HepG2 (cell line): ENCODE results near the gene TRIP4. TPM values are rescaled to one million over a fixed set of nuclear protein-coding genes. Genes with fewer than 3 reads are reported as not detected.

Experiments used
- ATAC-seq: fragments of 200-7000 bp; cut with Tn5 transposase; 3 replicates; pipeline ENCODE4 v1.9.1; 2020; ENCODE audit warnings: mild to moderate bottlenecking, moderate library complexity
- BruUV-seq: library from RNA; stranded (reverse); fragments of 400-500 nt; replicated peaks from 2 replicates; lab custom pipeline; 2021; lab: Mats Ljungman, UMichigan
- CTCF ChIA-PET: fragments of 300-600 bp; formaldehyde crosslinking; extraction: SDS; loops from one replicate; lab custom pipeline; 2021; ENCODE audit warnings: low total read pairs, inconsistent platforms, low intra/inter-chr PET ratio; lab: Yijun Ruan, JAX
- POLR2A ChIA-PET: fragments of 350-600 bp; sonication (Branson Sonifier 250); formaldehyde crosslinking; loops from one replicate; lab custom pipeline; 2020; ENCODE audit warnings: antibody characterized with exemption, inconsistent platforms; lab: Yijun Ruan, JAX
- DNase-seq: peaks from one replicate; pipeline ENCODE4 v3.0.0-alpha.2; 2015; ENCODE audit warnings: low spot score
- FAIRE-seq: peaks from 3 replicates; lab custom pipeline; 2011; peaks lifted over from hg19 to GRCh38; lab: Jason Lieb, UNC
- H2AFZ ChIP-seq: one replicate; pipeline ENCODE4 v1.6.1; 2011; ENCODE audit warnings: low read length, inconsistent platforms
- H3K27ac ChIP-seq: fragments of 300-600 bp; 3 replicates; pipeline ENCODE4 v1.8.0; 2011; ENCODE audit warnings: mixed run types, mild to moderate bottlenecking, mixed read lengths, low read length, inconsistent platforms; ENCODE audit not compliant: insufficient read depth; ENCODE audit errors: extremely low read length
- H3K27me3 ChIP-seq, 2 experiments: fragments of 200-600 bp in 1 of 2; 2 replicates in 1 of 2; 3 replicates in 1 of 2; pipeline versions ENCODE4 v1.6.0 to v1.8.0; 2011; ENCODE audit warnings: low read length in 2 of 2, mild to moderate bottlenecking in 2 of 2, moderate library complexity in 2 of 2, inconsistent platforms in 1 of 2; ENCODE audit not compliant: insufficient read depth in 2 of 2, control insufficient read depth in 1 of 2
- H3K36me3 ChIP-seq, 2 experiments: fragments of 200-600 bp in 1 of 2; replicated peaks in 1 of 2; 2 replicates in 1 of 2; 3 replicates in 1 of 2; pipeline versions ENCODE4 v1.5.1 to v1.8.0; 2011; ENCODE audit warnings: low read length in 2 of 2, inconsistent platforms in 1 of 2; ENCODE audit not compliant: insufficient read depth in 2 of 2, control insufficient read depth in 1 of 2
- H3K4me1 ChIP-seq: 2 replicates; pipeline ENCODE4 v1.5.1; 2012; ENCODE audit warnings: low read length, inconsistent platforms; ENCODE audit not compliant: insufficient read depth
- H3K4me2 ChIP-seq: 2 replicates; pipeline ENCODE4 v1.6.0; 2011; ENCODE audit warnings: low read depth, low read length, inconsistent platforms
- H3K4me3 ChIP-seq, 3 experiments: fragments of 200-600 bp in 1 of 3; sonication (generic), shearing (Covaris generic) in 1 of 3; replicated peaks in 1 of 3; 2 replicates each; pipeline ENCODE4 v1.5.1; 2011 to 2016; ENCODE audit warnings: low read length in 3 of 3, inconsistent platforms in 2 of 3, low read depth in 2 of 3, mild to moderate bottlenecking in 2 of 3, control low read depth in 1 of 3, mixed read lengths in 1 of 3; ENCODE audit not compliant: insufficient read depth in 1 of 3
- H3K79me2 ChIP-seq: one replicate; pipeline ENCODE4 v1.6.1; 2011; ENCODE audit warnings: low read length, inconsistent platforms; ENCODE audit not compliant: insufficient read depth
- H3K9ac ChIP-seq: 2 replicates; pipeline ENCODE4 v1.6.0; 2011; ENCODE audit warnings: mild to moderate bottlenecking, low read depth, low read length, inconsistent platforms; ENCODE audit not compliant: insufficient read depth
- H3K9me3 ChIP-seq: 2 replicates; pipeline ENCODE4 v1.5.1; 2012; ENCODE audit warnings: mild to moderate bottlenecking, low read length
- H4K20me1 ChIP-seq: 2 replicates; pipeline ENCODE4 v1.6.0; 2011; ENCODE audit warnings: inconsistent platforms, mild to moderate bottlenecking, low read length, moderate library complexity; ENCODE audit not compliant: insufficient read depth
- ARID5B ChIP-seq: IDR thresholded peaks from 2 replicates; pipeline ENCODE4 v1.4.0; 2020; ENCODE audit warnings: mild to moderate bottlenecking, missing genetic modification reagents
- CEBPB ChIP-seq: IDR thresholded peaks from 2 replicates; pipeline ENCODE4 v1.6.1; 2011; ENCODE audit warnings: low read depth, low read length, improper control_type of control experiment, borderline replicate concordance
- DNMT3B ChIP-seq: conservative IDR thresholded peaks from 2 replicates; pipeline ENCODE4 v1.6.1; 2016; ENCODE audit warnings: missing biosample characterization, control low read depth
- HDAC1 ChIP-seq: sonication (generic); formaldehyde crosslinking; IDR thresholded peaks from 2 replicates; pipeline ENCODE4 v1.5.1; 2020; ENCODE audit warnings: mild to moderate bottlenecking, missing genetic modification reagents
- HES4 ChIP-seq: sonication (generic); formaldehyde crosslinking; IDR thresholded peaks from 2 replicates; pipeline ENCODE4 v1.9.0; 2021; ENCODE audit warnings: mild to moderate bottlenecking, missing genetic modification reagents, borderline replicate concordance
- ISX ChIP-seq: sonication (generic); formaldehyde crosslinking; conservative IDR thresholded peaks from 2 replicates; pipeline ENCODE4 v1.5.0; 2020; ENCODE audit warnings: missing genetic modification reagents
- NR2F2 ChIP-seq: IDR thresholded peaks from 2 replicates; pipeline ENCODE4 v1.6.1; 2012; ENCODE audit warnings: low read depth, inconsistent platforms, borderline replicate concordance
- PHF8 ChIP-seq: sonication (generic); formaldehyde crosslinking; IDR thresholded peaks from 2 replicates; pipeline ENCODE4 v1.5.0; 2020; ENCODE audit warnings: missing genetic modification reagents
- SIX1 ChIP-seq: sonication (generic); formaldehyde crosslinking; IDR thresholded peaks from 2 replicates; pipeline ENCODE4 v1.4.0; 2020; ENCODE audit warnings: missing genetic modification reagents, borderline replicate concordance
- ZBTB21 ChIP-seq: sonication (generic); formaldehyde crosslinking; IDR thresholded peaks from 2 replicates; pipeline ENCODE4 v1.4.0; 2020; ENCODE audit warnings: missing genetic modification reagents
- ZNF747 ChIP-seq: sonication (generic); formaldehyde crosslinking; IDR thresholded peaks from 2 replicates; pipeline ENCODE4 v1.8.1; 2023; ENCODE audit warnings: missing genetic modification reagents, mild to moderate bottlenecking, borderline replicate concordance
- ZNF770 ChIP-seq: sonication (generic); formaldehyde crosslinking; IDR thresholded peaks from 2 replicates; pipeline ENCODE4 v1.5.0; 2020; ENCODE audit warnings: mild to moderate bottlenecking, missing genetic modification reagents
- ZNF800 ChIP-seq: sonication (generic); formaldehyde crosslinking; IDR thresholded peaks from 2 replicates; pipeline ENCODE4 v1.4.0; 2020; ENCODE audit warnings: missing genetic modification reagents
- ZNF83 ChIP-seq: sonication (generic); formaldehyde crosslinking; IDR thresholded peaks from 2 replicates; pipeline ENCODE4 v1.4.0; 2020; ENCODE audit warnings: missing genetic modification reagents, mild to moderate bottlenecking, borderline replicate concordance
- ZUFSP ChIP-seq: sonication (generic); formaldehyde crosslinking; IDR thresholded peaks from 2 replicates; pipeline ENCODE4 v1.9.0; 2021; ENCODE audit warnings: missing genetic modification reagents, mild to moderate bottlenecking, borderline replicate concordance
- WGBS: methylation state at CpG from one replicate; pipeline ENCODE4 v1.1.6; 2017; ENCODE audit warnings: low lambda C conversion rate; 5-methylcytosine and 5-hydroxymethylcytosine counted together
- in situ Hi-C: cut with HindIII; loops from 2 replicates; pipeline ENCODE4 v1.10.0; 2017; ENCODE audit warnings: low pct_unique_long_range_greater_than_20kb; ENCODE audit not compliant: extremely low pct_ligation_motif_present
- intact Hi-C: fragments of 100-400 bp; cut with micrococcal nuclease; formaldehyde crosslinking; loops from one replicate; pipeline ENCODE4 v1.10.0; 2022; ENCODE audit not compliant: unreplicated experiment
- polyA plus RNA-seq, 8 experiments: library from polyadenylated mRNA; depleted of rRNA in 3 of 8; stranded (reverse) in 7 of 8; unstranded in 1 of 8; fragments of >200 nt; fragmentation: Illumina TruSeq in 4 of 8; extraction: Trizol in 4 of 8; gene quantifications; 2 replicates each; pipeline versions ENCODE4 v1.2.1 to v1.2.3, GENCODE V29; 2011 to 2016; ENCODE audit warnings: low read depth in 4 of 8, missing spikeins in 1 of 8, mixed read lengths in 1 of 8; ENCODE audit not compliant: insufficient read depth in 1 of 8
- total RNA-seq, 5 experiments: library from RNA; depleted of rRNA; stranded (reverse); fragments of >200 nt; fragmentation: Illumina TruSeq; extraction: Trizol; gene quantifications; 2 replicates each; pipeline ENCODE4 v1.2.3, GENCODE V29; 2016; ENCODE audit warnings: low read depth in 1 of 5

Gene TRIP4
- total and polyA plus RNA-seq, 2 of the 13 experiments (the other 11 are each of a cell fraction or from before 2014, with no cell fraction given): 7.1 to 11.8 TPM

- WGBS: 84% methylated on average over 6 of the region's 6 CpGs
- DNase-seq: no peak
- TF ChIP-seq ZNF83 (no peak), ISX (CRISPR knock-in tag) (no peak), DNMT3B (CRISPR knock-in tag) (no peak), ZNF770 (CRISPR knock-in tag) (no peak), CEBPB (no peak), HES4 (CRISPR knock-in tag) (no peak), HDAC1 (CRISPR knock-in tag) (no peak), ZUFSP (no peak), PHF8 (CRISPR knock-in tag) (no peak), ZNF800 (CRISPR knock-in tag) (no peak), ZBTB21 (CRISPR knock-in tag) (no peak), NR2F2 (no peak), ARID5B (CRISPR knock-in tag) (no peak), SIX1 (no peak), ZNF747 (no peak)
Observed at GRCh38 chr15:64452988-64453688, 65.5 kb downstream of the TRIP4 start.

More at GRCh38 chr15:64452988-64453688, 65.5 kb downstream of the TRIP4 start:
- Histone ChIP-seq H3K4me1 (peaks cover 35% of the 10 kb centered on the region), H3K27ac (no peak overlapping the region), H3K9ac (no peak overlapping the region), H3K36me3 (peaks cover 3 to 23% of the 10 kb centered on the region in 2 experiments; a peak in 4 of 5 replicates), H2AFZ (no peak overlapping the region), H3K4me3 (no peak overlapping the region), H4K20me1 (no peaks in the 10 kb centered on the region; the same call in 1 of the 2 replicates), H3K9me3 (no peaks in the 10 kb centered on the region), H3K27me3 (no peaks in the 10 kb centered on the region), H3K79me2 (no peaks in the 10 kb centered on the region), H3K4me2 (no peak overlapping the region)
- POLR2A ChIA-PET: no interaction called here
- CTCF ChIA-PET: no interaction called here
- in situ Hi-C loops: no loop called here
- BruUV-seq: no TSS peak
- no peak for ATAC-seq
- intact Hi-C loops: no loop called here
- no peak for FAIRE-seq
